HG03469 (cell line): ENCODE data around the gene TMEM131L.

Experiments used
- ATAC-seq: cut with Tn5 transposase; IDR thresholded peaks from one replicate; pipeline ENCODE4 v1.9.1; 2021; ENCODE audit warnings: mild to moderate bottlenecking, moderate library complexity, moderate number of reproducible peaks; ENCODE audit not compliant: unreplicated experiment

Gene TMEM131L

DNA sequence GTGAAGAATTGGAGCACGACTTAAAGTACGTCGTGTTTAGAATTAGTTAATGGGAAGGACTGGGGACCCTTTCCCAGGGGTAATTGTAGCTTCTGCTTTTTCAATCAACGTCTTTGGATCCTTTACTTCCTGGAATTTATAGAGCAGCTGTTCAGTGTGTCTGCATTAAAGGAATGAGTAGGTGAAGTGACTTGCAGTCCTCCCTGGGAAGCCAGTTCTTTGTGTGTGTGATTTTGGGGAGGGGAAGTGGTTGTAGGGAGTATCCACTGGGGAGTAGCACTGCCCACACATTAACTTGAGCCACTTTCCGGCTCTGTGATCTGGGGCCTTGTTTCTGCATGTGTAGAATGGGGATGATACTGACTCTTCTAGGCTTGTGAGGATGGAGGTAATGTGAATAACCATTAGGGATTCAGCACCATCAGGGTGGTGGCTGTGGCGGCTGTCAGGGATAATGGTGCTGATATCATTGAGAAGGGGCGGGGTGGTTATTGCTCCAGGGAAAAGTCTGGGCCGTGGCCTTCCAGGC, 54.7 kb downstream of the TMEM131L start:
- no peak for ATAC-seq

DNA sequence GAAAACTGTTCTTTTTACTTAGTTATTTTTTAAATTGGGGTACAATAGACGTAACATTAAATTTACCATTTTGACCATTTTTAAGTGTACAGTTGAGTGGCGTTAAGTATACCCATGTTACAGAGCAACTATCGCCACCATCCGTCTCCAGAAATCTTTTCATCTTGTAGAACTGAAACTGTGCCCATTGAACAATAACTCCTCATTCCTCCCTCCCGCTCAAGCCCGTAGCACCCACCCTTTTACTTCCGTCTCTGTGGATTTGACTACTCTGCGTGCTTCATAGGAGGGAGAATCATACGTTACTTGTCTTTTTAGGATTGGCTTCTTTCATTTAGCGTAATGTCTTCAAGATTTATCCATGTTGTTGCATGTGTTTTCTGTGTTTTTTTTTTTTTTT, 55.3 kb downstream of the TMEM131L start:
- no peak for ATAC-seq

DNA sequence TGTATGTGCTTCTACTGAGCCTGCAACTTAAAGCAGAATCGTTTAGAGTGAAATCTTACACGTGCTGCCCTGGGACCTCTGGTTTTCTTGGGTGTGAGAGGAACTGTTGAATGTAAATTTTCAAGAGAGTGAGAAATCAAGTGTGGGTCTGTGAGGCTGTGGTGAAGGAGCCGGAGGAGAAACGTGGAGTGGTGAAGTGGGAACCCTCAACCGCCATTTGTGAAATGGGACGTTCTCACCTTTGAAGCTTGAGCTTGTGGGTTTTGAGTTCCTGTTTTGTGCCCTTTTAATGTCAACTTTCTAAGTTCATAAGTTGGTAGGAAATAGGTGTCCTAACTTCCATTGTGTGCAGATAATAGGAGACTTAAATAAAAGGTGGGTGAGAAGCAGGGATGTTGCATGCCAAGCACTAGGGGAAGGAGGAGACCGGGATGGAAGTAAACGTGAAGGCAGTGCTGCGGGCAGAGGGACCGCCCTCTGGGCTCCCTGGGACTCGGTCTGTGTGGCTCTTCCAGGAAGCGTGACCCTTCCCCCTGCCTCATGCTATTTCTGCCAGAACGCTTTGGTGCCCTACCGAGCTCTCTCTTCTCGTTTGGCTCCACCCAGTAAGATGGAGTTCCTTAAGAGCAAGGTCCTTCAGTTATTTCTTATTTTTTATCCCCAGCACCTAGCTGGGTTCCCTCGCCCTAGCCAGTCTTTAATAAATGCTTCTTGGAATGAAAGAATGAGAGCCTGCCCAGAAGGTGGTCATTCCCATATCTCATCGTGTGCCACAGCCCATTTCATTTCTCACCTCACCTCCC, 56.0 kb downstream of the TMEM131L start:
- ATAC-seq: no peak

DNA sequence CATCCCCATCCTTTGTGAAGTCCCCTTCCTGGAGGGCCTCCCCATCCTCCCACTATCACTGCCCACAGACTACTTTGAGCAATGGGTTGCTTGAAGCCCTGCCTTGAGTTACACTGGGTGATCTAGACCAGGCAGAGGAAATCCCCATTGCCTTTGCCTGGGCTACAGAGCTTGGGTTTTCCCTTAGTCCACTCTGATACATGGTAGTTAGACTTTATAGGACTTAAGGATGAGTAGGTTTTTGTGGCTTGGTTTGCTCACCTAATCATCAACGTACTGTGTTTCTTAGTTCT, 56.6 kb downstream of the TMEM131L start:
- peak; percentile 35 for ATAC-seq

DNA sequence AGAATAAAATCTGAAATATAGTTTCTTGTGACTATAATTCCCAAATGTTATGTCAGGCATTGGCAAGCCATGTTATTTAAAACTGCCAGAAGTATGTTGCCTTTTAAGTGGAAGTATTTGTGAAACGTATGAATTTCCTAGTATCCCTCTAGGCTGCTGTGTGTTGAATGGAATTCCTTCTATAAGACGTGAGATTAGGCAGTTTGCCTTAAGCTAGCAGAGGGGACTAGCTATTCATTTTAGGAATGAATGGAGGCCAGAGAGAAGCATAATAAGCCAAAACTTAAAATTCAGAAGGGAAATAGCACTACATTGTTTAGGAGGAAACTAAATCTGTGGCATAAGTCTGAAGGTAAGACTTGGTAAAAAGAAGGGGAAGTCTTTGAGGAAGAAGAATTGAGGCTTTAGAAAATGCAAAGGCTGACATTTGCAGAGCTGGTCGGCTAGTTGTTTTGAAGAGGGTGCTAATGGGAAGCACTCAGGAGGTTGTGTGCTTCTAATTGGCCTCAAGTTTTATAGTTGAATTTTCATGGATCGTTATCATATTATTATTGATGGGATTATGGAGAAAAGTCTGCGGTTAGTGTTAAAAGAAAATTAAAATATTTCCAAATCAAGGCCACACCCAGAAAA, 57.1 kb downstream of the TMEM131L start:
- ATAC-seq: no peak

DNA sequence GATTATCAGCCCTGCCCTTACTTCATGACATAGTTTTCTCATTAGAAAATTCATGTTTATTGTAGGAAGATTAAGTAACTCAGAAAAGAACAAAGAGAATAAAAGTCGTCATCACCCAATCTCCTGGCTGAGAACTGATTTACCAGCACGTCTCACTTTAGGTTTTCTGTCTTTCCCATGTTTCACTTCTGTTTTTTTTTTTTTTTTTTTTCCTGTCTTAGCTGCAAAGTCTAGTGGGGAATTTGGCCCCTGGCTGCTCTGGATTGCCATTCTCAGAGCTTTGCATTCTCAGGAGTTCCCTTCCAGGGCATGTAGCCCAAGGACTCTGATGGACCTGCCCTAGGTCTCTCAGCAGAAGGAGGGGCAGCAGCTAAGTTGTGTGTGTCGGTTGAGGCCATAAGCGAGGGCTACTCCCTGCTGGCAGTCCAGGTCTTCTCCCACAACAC, 57.8 kb downstream of the TMEM131L start:
- no peak for ATAC-seq

DNA sequence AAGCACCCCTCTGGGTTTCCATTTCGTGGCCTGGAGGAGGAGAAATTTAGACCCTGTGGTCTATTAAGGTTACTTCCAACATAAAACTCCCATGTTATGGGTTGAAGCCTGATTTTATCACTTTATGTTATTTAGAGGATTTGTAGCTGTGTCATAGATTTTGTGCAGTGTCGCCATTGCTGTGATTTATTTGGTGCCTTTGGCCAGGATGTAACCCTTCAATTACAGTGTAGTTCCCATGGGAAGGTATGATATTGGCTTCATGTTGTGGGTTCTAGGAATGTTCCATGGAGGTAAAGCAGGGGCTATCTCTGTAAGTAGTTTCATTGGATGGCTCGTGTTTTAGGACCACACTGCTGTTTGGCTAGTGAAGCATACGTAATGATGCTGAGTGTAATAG, 58.5 kb downstream of the TMEM131L start:
- ATAC-seq: no peak

DNA sequence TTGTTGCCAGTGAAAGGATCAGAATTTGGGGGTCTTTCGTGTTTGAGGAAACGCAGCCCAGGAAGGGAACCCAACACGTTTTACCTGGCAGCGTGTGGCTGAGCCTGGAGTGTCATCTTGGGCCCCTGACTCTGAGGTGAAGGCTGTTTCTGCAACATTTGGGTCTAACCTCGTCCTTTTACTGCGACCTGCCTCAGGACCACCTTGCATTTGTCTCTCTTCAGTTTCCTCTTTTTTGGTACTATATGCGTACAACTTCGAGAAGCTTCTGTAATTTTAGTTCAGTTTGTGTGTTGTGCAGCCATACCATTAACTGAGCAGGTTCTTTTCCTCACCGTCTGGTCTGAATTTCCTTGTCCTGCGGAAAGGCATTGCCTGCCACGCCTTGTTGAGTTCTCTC, 61.5 kb downstream of the TMEM131L start:
- ATAC-seq: no peak

DNA sequence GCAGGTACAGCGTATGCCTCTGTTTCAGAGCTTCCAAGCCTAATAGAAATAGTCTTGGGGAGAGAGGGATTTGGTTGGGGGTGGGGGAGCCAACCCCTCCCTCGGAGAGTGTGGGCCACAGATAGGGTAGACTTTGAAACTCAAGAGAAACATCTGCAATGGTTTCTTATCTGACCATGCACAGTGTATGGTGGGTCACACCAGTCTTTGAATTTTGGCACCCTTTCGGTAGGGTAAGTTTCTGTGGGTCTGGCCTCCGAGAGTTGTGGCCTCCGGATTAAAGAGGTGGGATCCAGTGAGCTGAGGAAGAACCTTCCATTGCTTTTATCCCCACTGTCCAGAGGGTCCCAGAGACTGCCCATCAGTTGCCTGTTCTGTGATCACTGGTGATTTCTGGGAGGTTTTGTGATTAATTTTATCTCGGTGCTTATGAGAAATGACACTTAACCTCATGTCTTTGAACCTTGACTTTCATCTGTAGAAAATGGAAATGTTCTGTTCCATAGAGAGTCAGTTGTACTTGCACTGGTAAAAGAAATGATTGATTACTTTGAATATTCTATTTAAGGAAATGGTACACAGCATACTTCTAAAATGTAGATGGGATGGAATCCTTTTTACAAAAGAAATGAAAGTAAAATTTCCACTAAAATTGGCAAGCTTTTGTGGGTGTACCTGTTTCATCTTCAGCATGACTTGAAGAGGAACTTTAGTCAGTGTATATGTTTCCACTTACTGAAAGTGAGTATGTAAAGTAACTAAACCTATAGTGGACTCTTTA, 62.7 kb downstream of the TMEM131L start:
- ATAC-seq: peak; percentile 37

DNA sequence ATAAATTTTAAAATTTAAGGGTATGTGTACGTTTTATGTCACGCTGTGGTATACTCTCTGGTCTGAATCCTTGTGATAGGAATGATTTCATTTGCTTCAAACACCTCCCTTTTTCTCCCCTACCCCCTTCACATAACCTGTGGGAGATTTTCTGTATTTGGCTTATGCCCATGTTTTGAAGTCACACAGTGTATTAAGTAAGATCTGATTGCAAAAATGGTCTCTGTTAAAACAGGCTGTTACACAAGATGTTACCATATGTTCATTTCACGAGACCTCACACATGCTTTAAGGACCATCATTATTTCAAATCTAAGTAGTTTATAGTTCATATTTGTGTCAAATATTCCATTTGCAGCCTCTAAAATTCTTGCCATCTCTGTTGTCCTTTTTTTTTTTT, 63.5 kb downstream of the TMEM131L start:
- no peak for ATAC-seq

DNA sequence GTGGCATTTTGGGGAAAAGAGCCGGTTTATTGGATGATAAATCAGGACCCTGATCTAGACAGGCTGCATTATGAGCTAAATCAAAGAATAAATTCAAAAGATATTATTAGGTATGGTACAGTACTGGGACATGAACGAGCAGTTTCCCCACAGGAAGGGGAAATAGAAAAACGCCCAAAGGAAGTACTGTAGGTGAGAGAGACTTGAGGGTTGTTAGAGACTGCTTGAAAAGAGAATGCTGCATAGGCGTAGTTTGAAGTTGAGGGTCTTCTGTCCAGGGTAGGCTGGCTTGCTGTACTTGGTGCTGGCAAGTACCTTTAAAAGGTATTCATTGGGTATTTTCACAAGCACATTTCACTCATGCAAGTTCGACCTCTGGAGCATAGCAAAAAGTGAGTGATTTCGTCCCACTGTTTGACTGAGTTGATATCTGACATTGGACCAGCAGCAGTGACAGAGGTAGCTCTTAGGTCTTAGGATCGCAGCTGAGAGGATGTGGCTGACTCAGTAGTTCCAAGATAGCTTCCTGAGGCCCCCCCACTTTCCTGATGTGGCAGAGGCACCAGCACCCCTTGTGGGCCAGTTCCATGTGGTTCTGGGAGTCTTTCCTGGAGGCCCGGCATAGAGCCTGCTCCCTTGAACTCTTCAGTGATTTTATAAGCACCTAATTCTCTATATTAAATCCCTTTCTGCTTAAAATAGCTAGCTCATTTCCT, 64.3 kb downstream of the TMEM131L start:
- ATAC-seq: no peak

DNA sequence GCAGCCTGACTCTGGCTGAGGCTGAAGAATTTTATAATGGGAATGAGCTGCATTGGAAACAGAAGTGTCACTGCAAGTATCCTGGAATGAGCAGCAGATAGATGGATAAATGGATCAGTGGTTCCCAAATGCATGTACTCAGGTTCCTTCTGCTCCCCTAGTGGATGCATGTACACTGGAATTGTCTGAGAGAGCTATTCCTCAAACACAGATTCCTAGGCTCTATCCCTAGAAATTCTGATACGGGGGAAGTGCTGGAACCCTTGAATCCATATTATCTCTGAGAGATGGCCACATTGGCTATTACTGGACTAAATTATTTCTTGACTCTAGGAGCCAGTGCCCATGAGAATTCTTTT, 64.8 kb downstream of the TMEM131L start:
- ATAC-seq: no peak

DNA sequence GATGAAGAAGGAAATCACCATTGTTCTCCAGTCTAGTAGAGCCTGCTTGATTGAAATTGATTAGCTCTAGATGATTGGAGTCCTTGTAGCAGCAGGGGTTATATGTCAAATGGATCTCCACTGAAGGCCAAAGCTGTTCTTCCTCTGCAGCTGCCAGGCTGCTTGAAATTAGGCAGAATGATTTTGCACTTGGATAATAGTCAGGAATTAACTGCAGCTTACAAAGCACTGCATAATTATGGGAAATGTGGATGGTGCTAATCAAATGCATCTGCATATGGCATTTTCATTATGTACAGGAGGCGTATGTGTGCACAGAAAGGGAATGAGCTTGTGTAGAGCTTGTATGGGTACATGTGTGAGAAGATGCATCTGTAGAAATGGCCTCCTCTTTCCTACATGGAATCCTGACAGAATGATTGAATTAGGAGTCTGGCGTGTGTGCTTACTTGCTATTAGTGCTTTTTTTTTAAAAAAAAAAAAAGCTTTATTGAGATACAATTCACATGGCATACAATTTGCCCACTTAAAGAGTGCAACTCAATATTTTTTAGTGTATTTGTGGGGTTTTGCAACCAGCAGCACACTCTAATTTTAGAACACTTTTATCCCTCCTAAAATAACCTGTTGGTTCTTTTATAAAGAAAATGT, 65.9 kb downstream of the TMEM131L start:
- ATAC-seq: no peak

DNA sequence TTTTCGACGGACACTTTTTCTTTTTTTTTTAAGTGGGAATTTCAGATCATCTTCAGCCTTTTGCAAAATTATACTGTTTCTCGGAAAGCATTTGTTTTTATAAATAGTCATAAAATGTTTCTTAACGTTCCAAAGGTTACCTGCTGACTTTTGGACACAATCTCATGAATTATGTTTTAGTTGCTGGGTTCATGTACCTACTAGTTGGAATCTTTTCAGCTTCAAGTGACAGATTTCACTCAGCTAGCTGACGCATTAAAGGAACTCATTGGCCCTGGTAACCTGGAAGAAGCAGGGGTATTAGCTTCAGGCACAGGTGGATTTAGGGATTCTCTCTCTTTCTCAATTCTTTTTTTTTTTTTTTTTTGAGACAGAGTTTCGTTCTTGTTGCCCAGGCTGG, 66.5 kb downstream of the TMEM131L start:
- no peak for ATAC-seq

DNA sequence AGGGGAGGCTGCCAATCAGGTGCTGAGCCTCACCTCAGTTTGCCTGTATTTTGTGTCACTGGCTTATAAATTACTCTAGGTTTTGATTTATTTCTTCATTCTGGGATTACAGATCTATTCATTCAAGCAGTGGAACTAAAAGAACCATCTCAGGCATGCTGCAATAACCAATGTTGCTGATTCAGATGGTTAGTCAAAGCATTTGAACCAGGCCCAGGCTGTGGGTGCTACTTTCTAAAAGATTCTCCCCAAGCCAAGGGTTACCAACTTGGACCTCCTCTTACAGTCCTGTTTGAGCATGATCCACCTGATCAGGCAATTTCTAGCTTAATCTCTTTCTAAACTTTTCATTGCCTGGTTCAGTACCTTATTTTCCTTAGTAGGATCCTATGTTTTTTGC, 67.2 kb downstream of the TMEM131L start:
- ATAC-seq: no peak

DNA sequence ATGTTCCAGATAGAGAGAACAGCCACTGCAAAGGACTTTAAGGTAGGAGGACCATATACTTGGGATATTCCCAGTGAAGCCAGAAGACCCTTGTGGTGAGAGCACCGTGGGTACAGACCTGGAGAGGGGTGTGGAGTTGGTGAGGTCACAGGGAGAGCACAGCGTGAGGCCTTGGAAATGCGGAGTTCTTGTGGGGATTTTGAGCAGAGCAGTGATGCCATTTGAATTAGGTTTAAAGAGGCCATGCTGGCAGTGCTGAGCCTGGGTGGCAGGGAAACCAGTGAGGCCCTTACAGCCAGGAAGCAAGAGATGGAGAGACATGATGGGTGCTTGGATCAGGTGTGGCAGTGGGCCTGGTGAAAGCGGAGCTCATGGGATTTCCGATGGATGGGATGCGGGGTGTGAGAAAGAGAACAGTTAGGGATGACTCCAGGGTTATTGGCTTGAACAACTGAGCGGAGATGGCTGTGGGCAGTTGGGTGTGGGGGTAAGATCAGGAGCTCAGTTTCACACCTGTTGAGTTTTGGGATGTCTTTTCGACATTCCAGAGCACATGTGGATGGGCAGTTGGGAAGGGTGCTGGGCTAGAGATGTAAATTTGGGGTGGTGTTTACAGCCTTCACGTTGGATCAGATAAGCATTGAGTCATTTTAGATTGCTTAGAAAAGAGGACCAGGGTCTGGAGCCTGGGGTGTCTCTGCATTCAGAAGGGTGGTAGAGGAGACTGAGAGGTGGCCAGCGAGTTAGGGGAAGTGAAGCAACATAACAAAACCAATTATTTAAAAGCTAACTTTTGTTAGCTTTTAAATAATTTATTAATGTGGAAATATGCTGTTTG, 68.9 kb downstream of the TMEM131L start:
- ATAC-seq: no peak

DNA sequence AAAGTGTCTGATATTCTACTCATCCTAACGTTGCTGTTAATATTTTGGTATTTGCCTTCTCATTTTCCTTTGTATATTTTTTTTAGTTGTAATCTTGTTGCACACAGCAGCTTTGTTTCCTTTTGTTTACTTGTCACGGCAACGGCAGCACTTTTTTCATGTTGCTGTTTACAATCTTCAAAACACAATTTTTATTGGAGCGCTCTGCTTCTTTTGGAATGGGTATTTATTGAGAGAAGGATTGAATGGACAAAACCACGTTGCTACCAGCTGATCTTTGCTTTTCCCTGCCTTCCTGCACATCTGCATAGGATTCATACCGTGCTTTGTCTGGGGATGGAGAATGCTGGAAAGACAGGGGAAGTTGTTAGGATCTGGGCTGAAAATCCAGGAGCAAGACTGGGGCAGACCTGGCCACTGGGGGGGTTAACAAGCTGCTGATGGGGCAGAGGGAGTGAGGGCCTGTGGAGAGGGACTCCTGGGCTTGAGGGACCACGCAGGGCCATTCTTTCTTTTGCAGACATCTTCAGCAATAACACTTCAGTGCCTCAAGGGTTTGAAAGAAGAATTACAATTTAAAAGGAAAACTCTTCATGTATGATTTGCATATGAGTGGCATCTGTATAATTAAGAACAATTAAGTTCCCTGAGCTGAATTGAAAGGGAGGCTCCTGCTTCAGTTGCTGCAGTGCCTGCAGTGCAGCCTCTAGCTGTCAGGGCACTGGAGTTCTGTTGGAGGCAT, 69.8 kb downstream of the TMEM131L start:
- no peak for ATAC-seq

DNA sequence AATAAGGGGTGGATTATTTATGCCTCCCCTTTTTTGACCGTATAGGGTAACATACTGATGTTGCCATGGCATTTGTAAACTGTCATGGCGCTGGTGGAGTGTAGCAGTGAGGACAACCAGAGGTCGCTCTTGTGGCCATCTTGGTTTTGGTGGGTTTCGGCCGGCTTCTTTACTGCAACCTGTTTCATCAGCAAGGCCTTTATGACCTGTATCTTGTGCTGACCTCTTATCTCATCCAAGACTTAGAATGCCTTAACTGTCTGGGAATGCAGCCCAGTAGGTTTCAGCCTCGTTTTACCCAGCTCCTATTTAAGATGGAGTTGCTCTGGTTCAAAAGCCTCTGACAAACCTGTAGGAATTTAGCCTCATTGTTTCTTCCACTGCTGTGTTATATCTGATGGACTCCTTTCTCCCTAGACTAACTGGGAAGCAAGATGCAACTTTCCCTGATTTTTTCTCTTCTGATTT, 71.4 kb downstream of the TMEM131L start:
- ATAC-seq: no peak
